Hepatocyte (in vitro differentiated cells): ENCODE results near the gene CEBPG. TPM values are rescaled to one million over a fixed set of nuclear protein-coding genes. Genes with fewer than 3 reads are reported as not detected.

Experiments
- DNase-seq: peaks from one replicate; pipeline ENCODE4 v3.0.0-alpha.2; 2016; ENCODE audit warnings: low spot score
- H2AFZ ChIP-seq: fragments of 200-600 bp; sonication (generic); 2 replicates; pipeline ENCODE4 v1.6.0; 2016; ENCODE audit warnings: antibody characterized with exemption, mild to moderate bottlenecking
- H3K27ac ChIP-seq: fragments of 200-600 bp; sonication (generic); 2 replicates; pipeline ENCODE4 v1.5.1; 2016; ENCODE audit warnings: mild to moderate bottlenecking
- H3K27me3 ChIP-seq: fragments of 200-600 bp; sonication (generic); 2 replicates; pipeline ENCODE4 v1.6.1; 2016
- H3K36me3 ChIP-seq: fragments of 200-600 bp; sonication (generic); replicated peaks from 2 replicates; pipeline ENCODE4 v1.5.1; 2016; ENCODE audit warnings: low read depth; ENCODE audit not compliant: insufficient read depth
- H3K4me1 ChIP-seq: fragments of 200-600 bp; sonication (generic); 2 replicates; pipeline ENCODE4 v1.5.1; 2016; ENCODE audit warnings: mild to moderate bottlenecking, moderate library complexity; ENCODE audit not compliant: insufficient read depth
- H3K4me2 ChIP-seq: fragments of 200-600 bp; sonication (generic); 2 replicates; pipeline ENCODE4 v1.6.0; 2016
- H3K4me3 ChIP-seq: fragments of 200-600 bp; sonication (generic); 2 replicates; pipeline ENCODE4 v1.5.1; 2016; ENCODE audit warnings: mild to moderate bottlenecking
- H3K79me2 ChIP-seq: fragments of 200-600 bp; sonication (generic); 2 replicates; pipeline ENCODE4 v1.6.0; 2017; ENCODE audit warnings: mild to moderate bottlenecking
- H3K9me2 ChIP-seq: fragments of 200-600 bp; sonication (generic); replicated peaks from 2 replicates; pipeline ENCODE4 v1.6.0; 2017; ENCODE audit warnings: mild to moderate bottlenecking; ENCODE audit not compliant: insufficient read depth
- H3K9me3 ChIP-seq: fragments of 200-600 bp; sonication (generic); 2 replicates; pipeline ENCODE4 v1.5.1; 2016; ENCODE audit warnings: low read depth, mild to moderate bottlenecking
- H4K20me1 ChIP-seq: fragments of 200-600 bp; sonication (generic); 2 replicates; pipeline ENCODE4 v1.6.0; 2016; ENCODE audit warnings: mild to moderate bottlenecking; ENCODE audit not compliant: insufficient read depth, poor library complexity, severe bottlenecking
- EZH2 ChIP-seq: fragments of 200-600 bp; sonication (generic); IDR thresholded peaks from 2 replicates; pipeline ENCODE4 v1.6.1; 2016; ENCODE audit warnings: antibody characterized with exemption, mild to moderate bottlenecking, borderline replicate concordance
- EZH2phosphoT487 ChIP-seq: fragments of 200-600 bp; sonication (generic); IDR thresholded peaks from one replicate; pipeline ENCODE4 v1.6.1; 2018; ENCODE audit warnings: antibody characterized with exemption, mild to moderate bottlenecking, low read depth, moderate library complexity; ENCODE audit not compliant: unreplicated experiment, severe bottlenecking
- WGBS: methylation state at CpG from one replicate; pipeline ENCODE4 v1.1.6; 2016; ENCODE audit warnings: low lambda C conversion rate; ENCODE audit errors: missing lambda C conversion rate; 5-methylcytosine and 5-hydroxymethylcytosine counted together
- polyA plus RNA-seq: library from polyadenylated mRNA; unstranded; fragments of >200 nt; fragmentation: Nextera tagmentation; extraction: Ambion mirVana; gene quantifications from 2 replicates; pipeline ENCODE4 v1.2.1, GENCODE V29; 2016
- total RNA-seq: library from RNA; depleted of rRNA; stranded (reverse); fragments of >200 nt; gene quantifications from 2 replicates; pipeline ENCODE4 v1.2.3, GENCODE V29; 2014
- TF ChIP-seq, protein P1 (sequence below): fragments of 200-600 bp; sonication (generic); IDR thresholded peaks from 2 replicates; pipeline ENCODE4 v1.5.1; 2016; ENCODE audit warnings: antibody characterized with exemption, mild to moderate bottlenecking; ENCODE audit not compliant: poor library complexity

CEBPG gene
- total and polyA plus RNA-seq, 2 experiments from 2014 or later, result 33.1 to 69.5 TPM

DNA sequence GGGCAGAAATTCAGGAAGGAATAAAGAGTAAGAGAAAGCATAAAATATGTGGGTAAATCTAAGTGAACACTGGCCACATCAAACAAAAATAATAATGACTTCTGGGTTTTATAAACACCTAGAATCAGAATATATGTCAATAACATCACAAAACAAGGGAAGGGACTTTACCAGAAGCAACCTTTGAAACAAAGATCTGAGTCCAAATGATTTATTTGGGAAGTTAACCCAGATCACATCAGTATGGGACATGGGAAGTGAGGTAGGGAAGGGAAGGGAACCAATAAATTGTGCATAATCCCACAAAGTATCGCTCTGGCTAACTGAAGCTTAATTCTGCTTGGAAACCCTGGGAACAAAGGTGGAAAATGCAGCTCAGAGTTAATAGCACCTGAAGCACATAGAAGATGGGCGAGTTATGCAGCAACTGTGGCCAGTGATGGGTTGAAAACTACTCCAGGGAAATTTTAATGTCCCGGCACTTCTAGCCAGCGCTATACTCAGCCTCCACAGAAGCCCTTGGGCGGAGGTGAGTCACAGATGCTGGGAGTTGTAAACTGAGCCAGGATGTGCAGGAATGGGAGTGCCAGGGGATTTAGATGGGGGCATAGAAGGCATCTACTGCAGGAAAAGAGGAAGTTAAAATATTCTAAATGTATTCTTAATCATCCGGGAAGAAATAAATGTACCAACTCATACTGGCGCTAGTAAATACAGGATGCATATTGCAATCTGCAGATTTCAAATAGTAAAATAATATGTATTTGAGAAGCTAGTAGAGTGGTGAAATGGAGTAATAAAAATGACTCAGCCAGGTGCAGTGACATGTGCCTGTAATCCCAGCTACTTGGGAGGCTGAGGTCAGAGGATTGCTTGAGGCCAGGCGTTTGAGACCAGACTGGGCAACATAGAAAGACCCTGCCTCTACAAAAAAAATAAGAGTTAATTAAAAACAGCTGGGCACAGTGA lies 34.2 kb upstream of the CEBPG start:
- no peak overlapping the region for H3K4me3 ChIP-seq
- no peak overlapping the region for H3K27ac ChIP-seq
- TF ChIP-seq EZH2phosphoT487 (no peak), EZH2 (no peak)
- TF ChIP-seq, protein P1, sequence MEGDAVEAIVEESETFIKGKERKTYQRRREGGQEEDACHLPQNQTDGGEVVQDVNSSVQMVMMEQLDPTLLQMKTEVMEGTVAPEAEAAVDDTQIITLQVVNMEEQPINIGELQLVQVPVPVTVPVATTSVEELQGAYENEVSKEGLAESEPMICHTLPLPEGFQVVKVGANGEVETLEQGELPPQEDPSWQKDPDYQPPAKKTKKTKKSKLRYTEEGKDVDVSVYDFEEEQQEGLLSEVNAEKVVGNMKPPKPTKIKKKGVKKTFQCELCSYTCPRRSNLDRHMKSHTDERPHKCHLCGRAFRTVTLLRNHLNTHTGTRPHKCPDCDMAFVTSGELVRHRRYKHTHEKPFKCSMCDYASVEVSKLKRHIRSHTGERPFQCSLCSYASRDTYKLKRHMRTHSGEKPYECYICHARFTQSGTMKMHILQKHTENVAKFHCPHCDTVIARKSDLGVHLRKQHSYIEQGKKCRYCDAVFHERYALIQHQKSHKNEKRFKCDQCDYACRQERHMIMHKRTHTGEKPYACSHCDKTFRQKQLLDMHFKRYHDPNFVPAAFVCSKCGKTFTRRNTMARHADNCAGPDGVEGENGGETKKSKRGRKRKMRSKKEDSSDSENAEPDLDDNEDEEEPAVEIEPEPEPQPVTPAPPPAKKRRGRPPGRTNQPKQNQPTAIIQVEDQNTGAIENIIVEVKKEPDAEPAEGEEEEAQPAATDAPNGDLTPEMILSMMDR, result no peak

GRCh38 chr19:33340991-33341390 lies 32.5 kb upstream of the CEBPG start:
- no peaks in the 10 kb centered on the region for H3K36me3 ChIP-seq
- DNase-seq, result no peak
- peaks cover 4% of the 10 kb centered on the region for H3K27me3 ChIP-seq
- H3K9me3 ChIP-seq, result no peaks in the 10 kb centered on the region
- peaks cover 4% of the 10 kb centered on the region for H3K4me1 ChIP-seq
- no peaks in the 10 kb centered on the region for H3K79me2 ChIP-seq
- no peaks in the 10 kb centered on the region for H3K9me2 ChIP-seq
- H3K4me3 ChIP-seq, result no peak overlapping the region
- H3K27ac ChIP-seq, result no peak overlapping the region
- no peaks in the 10 kb centered on the region for H4K20me1 ChIP-seq
- no peak for TF ChIP-seq EZH2phosphoT487
- TF ChIP-seq, protein P1, result no peak
- no peak for TF ChIP-seq EZH2
- WGBS, result 76% methylated on average over 2 of the region's 2 CpGs
- no peak overlapping the region for H2AFZ ChIP-seq
- H3K4me2 ChIP-seq, result no peak overlapping the region

More for the DNA sequence above, 34.2 kb upstream of the CEBPG start:
- 85% methylated on average over 8 of the region's 8 CpGs for WGBS
- Histone ChIP-seq H3K36me3 (no peaks in the 10 kb centered on the region), H2AFZ (no peak overlapping the region), H4K20me1 (no peaks in the 10 kb centered on the region), H3K79me2 (no peaks in the 10 kb centered on the region), H3K9me3 (no peaks in the 10 kb centered on the region), H3K27me3 (no peaks in the 10 kb centered on the region), H3K4me1 (peaks cover 4% of the 10 kb centered on the region), H3K4me2 (no peak overlapping the region), H3K9me2 (no peaks in the 10 kb centered on the region)
- no peak for DNase-seq

GRCh38 chr19:33343301-33343700 lies 30.2 kb upstream of the CEBPG start:
- H3K9me2 ChIP-seq, result no peaks in the 10 kb centered on the region
- H3K4me1 ChIP-seq, result no peaks in the 10 kb centered on the region
- H3K4me2 ChIP-seq, result no peak overlapping the region
- H3K79me2 ChIP-seq, result no peaks in the 10 kb centered on the region
- no peak for DNase-seq
- no peaks in the 10 kb centered on the region for H4K20me1 ChIP-seq
- WGBS, result 90% methylated on average over 2 of the region's 2 CpGs
- H3K4me3 ChIP-seq, result no peak overlapping the region
- TF ChIP-seq, protein P1, result no peak
- TF ChIP-seq EZH2 (no peak), EZH2phosphoT487 (no peak)
- H3K27me3 ChIP-seq, result peaks cover 4% of the 10 kb centered on the region
- H3K27ac ChIP-seq, result no peak overlapping the region
- H3K36me3 ChIP-seq, result no peaks in the 10 kb centered on the region
- H2AFZ ChIP-seq, result no peak overlapping the region
- no peaks in the 10 kb centered on the region for H3K9me3 ChIP-seq
